ENCODE data around the gene CADM1. TPM values are rescaled to one million over a fixed set of nuclear protein-coding genes. Genes with fewer than 3 reads are reported as not detected.

CADM1 gene
- total and polyA plus RNA-seq, 2 experiments from 2014 or later, result 16.5 to 18.0 TPM

DNA sequence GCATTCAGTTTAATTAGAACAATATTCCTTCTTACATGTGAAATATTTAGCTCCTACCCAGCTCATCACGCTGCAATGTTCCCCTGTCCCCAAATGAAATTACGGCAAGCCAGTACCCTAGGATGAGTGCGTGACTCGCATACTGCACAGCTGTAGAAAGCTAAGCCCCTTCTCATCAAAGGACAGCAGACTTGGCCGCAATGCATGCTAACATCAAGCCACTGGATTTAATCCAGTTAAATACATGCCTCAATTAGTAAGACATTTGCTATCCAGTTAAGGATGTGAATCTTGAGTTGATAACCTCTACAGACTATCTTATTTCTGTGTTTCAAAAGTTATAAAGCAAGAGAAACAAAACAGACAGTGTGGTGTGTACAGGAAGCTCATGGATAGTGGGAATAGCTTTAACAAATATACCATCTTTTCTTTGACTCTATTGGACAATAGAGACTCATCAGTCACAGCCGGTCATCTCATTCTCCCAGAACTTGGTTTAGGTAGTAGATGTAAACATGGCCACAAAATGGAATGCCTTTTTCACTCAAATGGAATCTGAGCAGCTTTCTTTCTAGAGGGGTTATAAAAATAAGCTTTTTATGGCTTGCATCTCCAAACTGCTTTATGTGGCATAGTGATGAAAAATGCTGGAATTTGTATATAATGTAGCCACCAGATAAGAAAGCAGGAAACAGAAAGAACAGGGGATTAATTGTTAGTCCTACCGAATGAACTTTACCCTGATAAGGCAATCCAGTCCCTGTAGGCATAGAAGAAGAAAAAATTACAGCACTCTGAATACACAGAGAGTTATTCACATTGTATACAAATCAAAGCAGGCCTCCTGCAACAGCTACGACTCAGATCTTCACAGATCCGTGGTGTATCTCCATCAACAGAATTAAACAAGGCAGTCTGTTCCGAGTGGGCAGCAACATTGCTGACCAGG is 224.1 kb downstream of the CADM1 start:
- H4K20me1 ChIP-seq (replicated peaks; ENCODE audit: insufficient read depth), result no peaks in the 10 kb centered on the region
- no peak for ATAC-seq
- no peaks in the 10 kb centered on the region for H3K9me3 Mint-ChIP-seq
- peaks cover 3% of the 10 kb centered on the region; the same call in 2 of the 3 replicates for H3K4me1 Mint-ChIP-seq
- no peak overlapping the region for H3K4me3 ChIP-seq
- peaks cover 5% of the 10 kb centered on the region for H3K27me3 Mint-ChIP-seq (ENCODE audit: insufficient read depth, low read depth, poor library complexity)
- no peaks in the 10 kb centered on the region for H3K27me3 ChIP-seq (ENCODE audit: insufficient read depth)
- no peaks in the 10 kb centered on the region for H3K36me3 ChIP-seq (ENCODE audit: insufficient read depth)
- no peak for TF ChIP-seq POLR2AphosphoS5 (IDR thresholded peaks at IDR 0.05; ENCODE audit: low read depth)
- TF ChIP-seq, protein P1, sequence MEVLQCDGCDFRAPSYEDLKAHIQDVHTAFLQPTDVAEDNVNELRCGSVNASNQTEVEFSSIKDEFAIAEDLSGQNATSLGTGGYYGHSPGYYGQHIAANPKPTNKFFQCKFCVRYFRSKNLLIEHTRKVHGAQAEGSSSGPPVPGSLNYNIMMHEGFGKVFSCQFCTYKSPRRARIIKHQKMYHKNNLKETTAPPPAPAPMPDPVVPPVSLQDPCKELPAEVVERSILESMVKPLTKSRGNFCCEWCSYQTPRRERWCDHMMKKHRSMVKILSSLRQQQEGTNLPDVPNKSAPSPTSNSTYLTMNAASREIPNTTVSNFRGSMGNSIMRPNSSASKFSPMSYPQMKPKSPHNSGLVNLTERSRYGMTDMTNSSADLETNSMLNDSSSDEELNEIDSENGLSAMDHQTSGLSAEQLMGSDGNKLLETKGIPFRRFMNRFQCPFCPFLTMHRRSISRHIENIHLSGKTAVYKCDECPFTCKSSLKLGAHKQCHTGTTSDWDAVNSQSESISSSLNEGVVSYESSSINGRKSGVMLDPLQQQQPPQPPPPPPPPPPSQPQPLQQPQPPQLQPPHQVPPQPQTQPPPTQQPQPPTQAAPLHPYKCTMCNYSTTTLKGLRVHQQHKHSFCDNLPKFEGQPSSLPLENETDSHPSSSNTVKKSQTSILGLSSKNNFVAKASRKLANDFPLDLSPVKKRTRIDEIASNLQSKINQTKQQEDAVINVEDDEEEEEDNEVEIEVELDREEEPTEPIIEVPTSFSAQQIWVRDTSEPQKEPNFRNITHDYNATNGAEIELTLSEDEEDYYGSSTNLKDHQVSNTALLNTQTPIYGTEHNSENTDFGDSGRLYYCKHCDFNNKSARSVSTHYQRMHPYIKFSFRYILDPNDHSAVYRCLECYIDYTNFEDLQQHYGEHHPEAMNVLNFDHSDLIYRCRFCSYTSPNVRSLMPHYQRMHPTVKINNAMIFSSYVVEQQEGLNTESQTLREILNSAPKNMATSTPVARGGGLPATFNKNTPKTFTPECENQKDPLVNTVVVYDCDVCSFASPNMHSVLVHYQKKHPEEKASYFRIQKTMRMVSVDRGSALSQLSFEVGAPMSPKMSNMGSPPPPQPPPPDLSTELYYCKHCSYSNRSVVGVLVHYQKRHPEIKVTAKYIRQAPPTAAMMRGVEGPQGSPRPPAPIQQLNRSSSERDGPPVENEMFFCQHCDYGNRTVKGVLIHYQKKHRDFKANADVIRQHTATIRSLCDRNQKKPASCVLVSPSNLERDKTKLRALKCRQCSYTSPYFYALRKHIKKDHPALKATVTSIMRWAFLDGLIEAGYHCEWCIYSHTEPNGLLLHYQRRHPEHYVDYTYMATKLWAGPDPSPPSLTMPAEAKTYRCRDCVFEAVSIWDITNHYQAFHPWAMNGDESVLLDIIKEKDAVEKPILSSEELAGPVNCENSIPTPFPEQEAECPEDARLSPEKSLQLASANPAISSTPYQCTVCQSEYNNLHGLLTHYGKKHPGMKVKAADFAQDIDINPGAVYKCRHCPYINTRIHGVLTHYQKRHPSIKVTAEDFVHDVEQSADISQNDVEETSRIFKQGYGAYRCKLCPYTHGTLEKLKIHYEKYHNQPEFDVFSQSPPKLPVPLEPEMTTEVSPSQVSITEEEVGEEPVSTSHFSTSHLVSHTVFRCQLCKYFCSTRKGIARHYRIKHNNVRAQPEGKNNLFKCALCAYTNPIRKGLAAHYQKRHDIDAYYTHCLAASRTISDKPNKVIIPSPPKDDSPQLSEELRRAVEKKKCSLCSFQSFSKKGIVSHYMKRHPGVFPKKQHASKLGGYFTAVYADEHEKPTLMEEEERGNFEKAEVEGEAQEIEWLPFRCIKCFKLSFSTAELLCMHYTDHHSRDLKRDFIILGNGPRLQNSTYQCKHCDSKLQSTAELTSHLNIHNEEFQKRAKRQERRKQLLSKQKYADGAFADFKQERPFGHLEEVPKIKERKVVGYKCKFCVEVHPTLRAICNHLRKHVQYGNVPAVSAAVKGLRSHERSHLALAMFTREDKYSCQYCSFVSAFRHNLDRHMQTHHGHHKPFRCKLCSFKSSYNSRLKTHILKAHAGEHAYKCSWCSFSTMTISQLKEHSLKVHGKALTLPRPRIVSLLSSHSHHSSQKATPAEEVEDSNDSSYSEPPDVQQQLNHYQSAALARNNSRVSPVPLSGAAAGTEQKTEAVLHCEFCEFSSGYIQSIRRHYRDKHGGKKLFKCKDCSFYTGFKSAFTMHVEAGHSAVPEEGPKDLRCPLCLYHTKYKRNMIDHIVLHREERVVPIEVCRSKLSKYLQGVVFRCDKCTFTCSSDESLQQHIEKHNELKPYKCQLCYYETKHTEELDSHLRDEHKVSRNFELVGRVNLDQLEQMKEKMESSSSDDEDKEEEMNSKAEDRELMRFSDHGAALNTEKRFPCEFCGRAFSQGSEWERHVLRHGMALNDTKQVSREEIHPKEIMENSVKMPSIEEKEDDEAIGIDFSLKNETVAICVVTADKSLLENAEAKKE (CRISPR knock-in tag; IDR thresholded peaks at IDR 0.05), result no peak
- TF ChIP-seq, protein P2, sequence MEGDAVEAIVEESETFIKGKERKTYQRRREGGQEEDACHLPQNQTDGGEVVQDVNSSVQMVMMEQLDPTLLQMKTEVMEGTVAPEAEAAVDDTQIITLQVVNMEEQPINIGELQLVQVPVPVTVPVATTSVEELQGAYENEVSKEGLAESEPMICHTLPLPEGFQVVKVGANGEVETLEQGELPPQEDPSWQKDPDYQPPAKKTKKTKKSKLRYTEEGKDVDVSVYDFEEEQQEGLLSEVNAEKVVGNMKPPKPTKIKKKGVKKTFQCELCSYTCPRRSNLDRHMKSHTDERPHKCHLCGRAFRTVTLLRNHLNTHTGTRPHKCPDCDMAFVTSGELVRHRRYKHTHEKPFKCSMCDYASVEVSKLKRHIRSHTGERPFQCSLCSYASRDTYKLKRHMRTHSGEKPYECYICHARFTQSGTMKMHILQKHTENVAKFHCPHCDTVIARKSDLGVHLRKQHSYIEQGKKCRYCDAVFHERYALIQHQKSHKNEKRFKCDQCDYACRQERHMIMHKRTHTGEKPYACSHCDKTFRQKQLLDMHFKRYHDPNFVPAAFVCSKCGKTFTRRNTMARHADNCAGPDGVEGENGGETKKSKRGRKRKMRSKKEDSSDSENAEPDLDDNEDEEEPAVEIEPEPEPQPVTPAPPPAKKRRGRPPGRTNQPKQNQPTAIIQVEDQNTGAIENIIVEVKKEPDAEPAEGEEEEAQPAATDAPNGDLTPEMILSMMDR (conservative IDR thresholded peaks at IDR 0.05; ENCODE audit: low read depth in 2 of 2), result no peak
- TF ChIP-seq NANOG (IDR thresholded peaks at IDR 0.05; ENCODE audit: borderline replicate concordance), result no peak
- no peak for TF ChIP-seq ZNF114 (CRISPR knock-in tag; IDR thresholded peaks at IDR 0.05)
- no peak for TF ChIP-seq STAT1 (IDR thresholded peaks at IDR 0.05; ENCODE audit: unreplicated experiment)
- TF ChIP-seq, protein P3, sequence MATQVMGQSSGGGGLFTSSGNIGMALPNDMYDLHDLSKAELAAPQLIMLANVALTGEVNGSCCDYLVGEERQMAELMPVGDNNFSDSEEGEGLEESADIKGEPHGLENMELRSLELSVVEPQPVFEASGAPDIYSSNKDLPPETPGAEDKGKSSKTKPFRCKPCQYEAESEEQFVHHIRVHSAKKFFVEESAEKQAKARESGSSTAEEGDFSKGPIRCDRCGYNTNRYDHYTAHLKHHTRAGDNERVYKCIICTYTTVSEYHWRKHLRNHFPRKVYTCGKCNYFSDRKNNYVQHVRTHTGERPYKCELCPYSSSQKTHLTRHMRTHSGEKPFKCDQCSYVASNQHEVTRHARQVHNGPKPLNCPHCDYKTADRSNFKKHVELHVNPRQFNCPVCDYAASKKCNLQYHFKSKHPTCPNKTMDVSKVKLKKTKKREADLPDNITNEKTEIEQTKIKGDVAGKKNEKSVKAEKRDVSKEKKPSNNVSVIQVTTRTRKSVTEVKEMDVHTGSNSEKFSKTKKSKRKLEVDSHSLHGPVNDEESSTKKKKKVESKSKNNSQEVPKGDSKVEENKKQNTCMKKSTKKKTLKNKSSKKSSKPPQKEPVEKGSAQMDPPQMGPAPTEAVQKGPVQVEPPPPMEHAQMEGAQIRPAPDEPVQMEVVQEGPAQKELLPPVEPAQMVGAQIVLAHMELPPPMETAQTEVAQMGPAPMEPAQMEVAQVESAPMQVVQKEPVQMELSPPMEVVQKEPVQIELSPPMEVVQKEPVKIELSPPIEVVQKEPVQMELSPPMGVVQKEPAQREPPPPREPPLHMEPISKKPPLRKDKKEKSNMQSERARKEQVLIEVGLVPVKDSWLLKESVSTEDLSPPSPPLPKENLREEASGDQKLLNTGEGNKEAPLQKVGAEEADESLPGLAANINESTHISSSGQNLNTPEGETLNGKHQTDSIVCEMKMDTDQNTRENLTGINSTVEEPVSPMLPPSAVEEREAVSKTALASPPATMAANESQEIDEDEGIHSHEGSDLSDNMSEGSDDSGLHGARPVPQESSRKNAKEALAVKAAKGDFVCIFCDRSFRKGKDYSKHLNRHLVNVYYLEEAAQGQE (IDR thresholded peaks at IDR 0.05; ENCODE audit: unreplicated experiment), result no peak
- TF ChIP-seq EZH2phosphoT487 (IDR thresholded peaks at IDR 0.05; ENCODE audit: unreplicated experiment), result no peak
- TF ChIP-seq EZH2 (IDR thresholded peaks at IDR 0.05; ENCODE audit: low read depth, unreplicated experiment), result no peak
- no peak for TF ChIP-seq ZNF331 (CRISPR knock-in tag; IDR thresholded peaks at IDR 0.05; ENCODE audit: low read depth)
- TF ChIP-seq CREB1 (CRISPR knock-in tag; IDR thresholded peaks at IDR 0.05; ENCODE audit: low read depth), result no peak
- no peak for TF ChIP-seq JUNB (IDR thresholded peaks at IDR 0.05; ENCODE audit: unreplicated experiment)
- TF ChIP-seq, protein P4, sequence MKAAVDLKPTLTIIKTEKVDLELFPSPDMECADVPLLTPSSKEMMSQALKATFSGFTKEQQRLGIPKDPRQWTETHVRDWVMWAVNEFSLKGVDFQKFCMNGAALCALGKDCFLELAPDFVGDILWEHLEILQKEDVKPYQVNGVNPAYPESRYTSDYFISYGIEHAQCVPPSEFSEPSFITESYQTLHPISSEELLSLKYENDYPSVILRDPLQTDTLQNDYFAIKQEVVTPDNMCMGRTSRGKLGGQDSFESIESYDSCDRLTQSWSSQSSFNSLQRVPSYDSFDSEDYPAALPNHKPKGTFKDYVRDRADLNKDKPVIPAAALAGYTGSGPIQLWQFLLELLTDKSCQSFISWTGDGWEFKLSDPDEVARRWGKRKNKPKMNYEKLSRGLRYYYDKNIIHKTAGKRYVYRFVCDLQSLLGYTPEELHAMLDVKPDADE (IDR thresholded peaks at IDR 0.05), result no peak
- H3K36me3 Mint-ChIP-seq (ENCODE audit: low read depth), result no peaks in the 10 kb centered on the region
- H3K4me2 ChIP-seq, result no peak overlapping the region
- H3K79me2 ChIP-seq (replicated peaks; ENCODE audit: insufficient read depth), result no peaks in the 10 kb centered on the region
- no peak overlapping the region for H3K27ac ChIP-seq (ENCODE audit: low read depth)
- H3K27ac Mint-ChIP-seq, result no peak overlapping the region
- no peak for DNase-seq (ENCODE audit: low spot score)
- 0 out of 2 replicates have a peak, but pooled peaks cover 4% of the 10 kb centered on the region for H3K9me2 ChIP-seq (ENCODE audit: insufficient read depth)
- no peak overlapping the region for H2AFZ ChIP-seq
- no peaks in the 10 kb centered on the region for H3K4me1 ChIP-seq (ENCODE audit: insufficient read depth)
- no peaks in the 10 kb centered on the region for H3F3A ChIP-seq (replicated peaks; ENCODE audit: low read depth)
- no peak overlapping the region for H3K4me3 Mint-ChIP-seq
